GM18951 (cell line): ENCODE measurements around the gene KCNJ5.

ENCODE experiments used
- POLR2A ChIP-seq: IDR thresholded peaks from 4 replicates; pipeline ENCODE4 v1.6.1; 2011; ENCODE audit warnings: mild to moderate bottlenecking; ENCODE audit not compliant: insufficient read length, insufficient read depth; ENCODE audit errors: extremely low read depth
- in situ Hi-C: fragments of 300-500 bp; cut with MboI; formaldehyde crosslinking; loops from one replicate; pipeline ENCODE4 v1.12.0; 2022; ENCODE audit warnings: low sequenced_read_pairs, mixed read lengths, inconsistent platforms; ENCODE audit not compliant: unreplicated experiment

The KCNJ5 gene

GRCh38 chr11:128941573-128942271 is 50.6 kb downstream of the KCNJ5 start:
- in situ Hi-C loops, result no loop called here
- no peak for TF ChIP-seq POLR2A

- in situ Hi-C loops, result no loop called here
- TF ChIP-seq POLR2A, result no peak
These were observed 51.1 kb downstream of the KCNJ5 start for GRCh38 chr11:128942272-128942612.

- no peak for TF ChIP-seq POLR2A
- in situ Hi-C loops, result no loop called here
These were observed 51.8 kb downstream of the KCNJ5 start, which contains the start of gene TP53AIP1 for GRCh38 chr11:128942817-128943427. TP53AIP1 (minus strand) TSS chr11:128942871; CDS start chr11:128937818, 5,053 bp downstream.

GRCh38 chr11:128943428-128943976 is 52.3 kb downstream of the KCNJ5 start:
- in situ Hi-C loops, result no loop called here
- TF ChIP-seq POLR2A, result no peak

GRCh38 chr11:128946648-128947047 is 55.5 kb downstream of the KCNJ5 start:
- in situ Hi-C loops, result no loop called here
- no peak for TF ChIP-seq POLR2A

GRCh38 chr11:128947773-128948172 is 56.6 kb downstream of the KCNJ5 start:
- in situ Hi-C loops, result no loop called here
- TF ChIP-seq POLR2A, result no peak

- no peak for TF ChIP-seq POLR2A
- in situ Hi-C loops, result no loop called here
These were observed 57.4 kb downstream of the KCNJ5 start for GRCh38 chr11:128948583-128948982.

- in situ Hi-C loops, result loop anchor here (5.0 kb wide), 1 partner anchor 63 kb away; no protein-coding TSS in a partner anchor
These were observed 58.8 kb downstream of the KCNJ5 start for GRCh38 chr11:128949791-128950454.

GRCh38 chr11:128953151-128953550 is 62.0 kb downstream of the KCNJ5 start:
- in situ Hi-C loops, result loop anchor here (5.0 kb wide), 1 partner anchor 66 kb away; no protein-coding TSS in a partner anchor
- no peak for TF ChIP-seq POLR2A

More at GRCh38 chr11:128949791-128950454, 58.8 kb downstream of the KCNJ5 start:
- TF ChIP-seq POLR2A, result no peak

GRCh38 chr11:128955636-128956035 is 64.5 kb downstream of the KCNJ5 start:
- in situ Hi-C loops, result no loop called here
- TF ChIP-seq POLR2A, result no peak

- no peak for TF ChIP-seq POLR2A
- in situ Hi-C loops, result no loop called here
These were observed 65.4 kb downstream of the KCNJ5 start for GRCh38 chr11:128956401-128957201.

GRCh38 chr11:128957202-128957482 is 66.0 kb downstream of the KCNJ5 start:
- no peak for TF ChIP-seq POLR2A
- in situ Hi-C loops, result no loop called here

GRCh38 chr11:128961645-128962044 is 70.5 kb downstream of the KCNJ5 start:
- TF ChIP-seq POLR2A, result no peak
- in situ Hi-C loops, result no loop called here
